Motor neuron (in vitro differentiated cells): ENCODE measurements around the gene MYCN. TPM values are rescaled to one million over a fixed set of nuclear protein-coding genes. Genes with fewer than 3 reads are reported as not detected.

Experiments
- ATAC-seq, 8 experiments: fragments of 200-7000 bp; cut with Tn5 transposase; replicated peaks in 6 of 8; 2 replicates each; pipeline ENCODE4 v1.8.0; 2021; ENCODE audit warnings: mild to moderate bottlenecking in 8 of 8, moderate library complexity in 8 of 8
- H3K27ac ChIP-seq, 2 donors: fragments of 250-450 bp; sonication (Bioruptor Pico); 2 replicates each; pipeline ENCODE4 v1.9.0; 2021; ENCODE audit warnings: antibody characterized with exemption in 2 of 2, mild to moderate bottlenecking in 2 of 2, moderate library complexity in 1 of 2
- H3K4me1 ChIP-seq, 2 donors: fragments of 250-450 bp; sonication (Bioruptor Pico); replicated peaks in 1 of 2; 2 replicates each; pipeline ENCODE4 v1.6.1; 2021; ENCODE audit warnings: antibody characterized with exemption in 2 of 2, mild to moderate bottlenecking in 2 of 2, moderate library complexity in 1 of 2
- H3K4me3 ChIP-seq, 5 donors: fragments of 250-450 bp; sonication (Bioruptor Pico); 2 replicates each; pipeline ENCODE4 v1.9.0; 2021; ENCODE audit warnings: antibody characterized with exemption in 5 of 5, mild to moderate bottlenecking in 5 of 5, moderate library complexity in 4 of 5
- WGBS, 10 experiments: fragments of 450-650 bp; shearing (Covaris generic); methylation state at CpG; one replicate each; pipeline ENCODE4 v1.0.0; 2022; 5-methylcytosine and 5-hydroxymethylcytosine counted together
- in situ Hi-C, 9 experiments: fragments of 400-800 bp; cut with MboI; loops; one replicate each; pipeline ENCODE4 v1.15.0; 2021; ENCODE audit warnings: low sequenced_read_pairs in 9 of 9, low pct_unique_long_range_greater_than_20kb in 2 of 9; ENCODE audit not compliant: unreplicated experiment in 9 of 9
- total RNA-seq, 8 experiments: library from RNA; unstranded; fragments of 300-600 nt; gene quantifications; 2 replicates each; pipeline versions ENCODE4 v1.2.3 to v1.2.4, GENCODE V29; 2022

The MYCN gene
- 10 to 100 TPM in 4 of 8 experiments, 1 to 10 TPM in 1, under 1 TPM in 1, not detected in 2; 0.31 to 55.9 (median 17.9) TPM for total RNA-seq

GRCh38 chr2:15939854-15940660 is at the start of gene MYCN:
TSS of gene MYCN (plus strand) at chr2:15940550. CDS start at chr2:15942065, 1,515 bp downstream.
- WGBS, 10 experiments: 0 to 10% (median 1%) methylated on average over 1 to 15 of the region's 47 CpGs; no CpG with 5 or more reads in 2 of the 10 experiments
- peaks cover 7 to 12% of the 10 kb centered on the region in 2 donors for H3K4me1 ChIP-seq
- peak; percentile 13 to 71 (median 65) for ATAC-seq
- peak within 1 kb of the TSS; percentile 69 for H3K27ac ChIP-seq
- in situ Hi-C loops: loop anchor here (10.0 to 25.0 kb wide), 7 partner anchors 295 to 822 kb away; no protein-coding TSS in a partner anchor
- peak within 1 kb of the TSS; percentile 62 to 84 (median 73) for H3K4me3 ChIP-seq

- 0 to 91% (median 45%) methylated on average over 1 to 5 of the region's 15 CpGs; no CpG with 5 or more reads in 3 of the 10 experiments for WGBS, 10 experiments
- peak in 1 of 8 experiments; percentile 32 for ATAC-seq
- H3K4me1 ChIP-seq: peaks cover 5 to 12% of the 10 kb centered on the region in 2 donors
- in situ Hi-C loops: no loop called here
- no peak overlapping the region for H3K4me3 ChIP-seq
- H3K27ac ChIP-seq: no peak overlapping the region
Observed at GRCh38 chr2:15890936-15891905, 49.1 kb upstream of the MYCN start.

DNA sequence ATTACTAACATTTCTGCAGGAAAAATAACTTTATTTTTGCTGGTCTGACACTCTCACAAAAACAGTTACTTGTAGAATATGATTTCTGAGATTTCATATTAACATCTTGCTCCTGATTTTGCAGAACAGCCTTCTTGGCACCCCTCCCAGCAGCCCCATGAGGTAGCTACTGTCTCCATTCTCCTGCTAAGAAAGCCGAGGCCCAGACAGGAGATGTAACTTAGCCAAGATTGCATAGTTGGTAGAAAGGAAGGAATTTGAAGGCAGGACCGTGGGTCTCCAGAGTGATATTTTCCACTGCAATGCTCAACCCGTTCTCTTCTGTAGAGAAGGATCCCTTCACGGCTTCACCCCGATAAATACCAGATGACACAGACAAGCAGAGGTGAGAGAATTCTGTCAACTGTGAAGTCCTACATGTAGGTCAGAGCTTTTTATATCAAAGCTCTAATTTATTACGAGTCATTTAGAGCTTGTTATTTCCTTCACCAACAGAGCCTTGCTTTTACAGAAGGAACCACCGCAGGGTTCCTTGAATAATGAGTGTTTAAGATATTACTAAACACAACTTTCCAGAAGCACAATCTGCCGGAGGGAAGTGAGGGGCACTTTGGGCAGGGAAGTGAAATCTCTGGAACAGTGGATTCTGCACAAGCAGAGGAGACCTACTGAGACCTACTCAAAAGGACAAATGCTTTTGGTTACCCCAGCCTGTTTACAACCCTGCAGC is 48.0 kb upstream of the MYCN start:
- in situ Hi-C loops: no loop called here
- WGBS, 10 experiments: 14 to 71% (median 61%) methylated on average over 1 to 7 of the region's 8 CpGs; no CpG with 5 or more reads in 2 of the 10 experiments
- H3K4me3 ChIP-seq: no peak overlapping the region
- no peak overlapping the region for H3K27ac ChIP-seq
- peaks cover 5 to 12% of the 10 kb centered on the region in 2 donors for H3K4me1 ChIP-seq
- no peak for ATAC-seq

DNA sequence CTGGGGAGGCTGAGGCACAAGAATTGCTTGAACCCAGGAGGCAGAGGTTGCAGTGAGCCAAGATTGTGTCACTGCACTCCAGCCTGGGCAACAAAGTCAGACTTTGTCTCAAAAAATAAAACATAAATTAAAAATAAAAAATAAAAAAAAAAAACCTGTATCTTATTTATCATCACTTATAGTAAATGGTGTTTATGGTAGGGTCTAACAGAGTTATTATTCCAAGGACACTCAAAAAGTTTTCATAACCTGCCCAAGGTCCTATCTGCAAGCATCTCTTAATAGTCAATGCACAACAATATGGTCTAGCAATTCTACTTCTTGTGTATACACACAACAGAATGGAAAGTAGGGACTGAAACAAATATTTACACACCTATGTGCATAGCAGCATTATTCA is 47.3 kb upstream of the MYCN start:
- Histone ChIP-seq H3K27ac (no peak overlapping the region), H3K4me3 (no peak overlapping the region), H3K4me1 (peaks cover 5 to 12% of the 10 kb centered on the region in 2 donors)
- in situ Hi-C loops: no loop called here
- no peak for ATAC-seq

DNA sequence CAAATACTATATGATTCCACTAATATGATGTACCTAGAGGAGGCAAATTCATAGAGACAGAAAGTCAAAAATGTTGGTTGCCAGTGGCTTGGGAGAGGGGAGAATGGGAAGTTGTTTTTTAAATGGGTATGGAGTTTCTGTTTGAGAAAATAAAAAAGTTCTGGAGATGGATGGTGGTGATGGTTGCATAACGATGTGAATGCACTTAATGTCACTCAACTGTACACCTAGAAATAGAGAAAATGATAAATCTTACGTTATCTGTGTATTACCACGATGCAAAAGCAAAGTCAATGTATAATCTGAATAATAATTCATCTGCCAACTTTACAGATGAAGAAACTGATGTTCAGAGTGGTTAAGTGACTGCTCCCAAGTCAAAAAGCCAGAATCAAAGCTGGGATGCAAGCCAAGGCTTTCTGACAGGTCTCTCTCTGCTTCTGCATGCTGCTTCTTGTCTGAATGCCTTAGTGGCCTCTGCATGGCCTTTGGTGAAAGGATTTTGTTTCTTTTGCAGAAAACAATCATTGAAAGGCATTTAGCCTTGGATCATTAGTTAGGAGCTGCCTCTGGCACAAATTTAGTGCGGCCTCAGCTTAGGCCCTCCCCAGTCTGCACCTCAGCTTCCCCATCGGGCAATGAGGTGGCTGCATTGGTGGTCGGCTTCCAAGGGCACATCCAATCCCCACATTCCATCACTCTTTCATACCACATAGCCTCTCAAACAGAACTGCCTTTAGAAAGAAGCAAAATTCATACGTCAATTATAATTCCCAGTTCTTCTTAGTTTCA is 46.5 kb upstream of the MYCN start:
- peaks cover 5 to 12% of the 10 kb centered on the region in 2 donors for H3K4me1 ChIP-seq
- WGBS, 10 experiments: 6 to 100% (median 32%) methylated on average over 1 to 7 of the region's 7 CpGs; no CpG with 5 or more reads in 1 of the 10 experiments

GRCh38 chr2:15894481-15895144 is 45.7 kb upstream of the MYCN start:
- WGBS, 10 experiments: 17 to 80% (median 53%) methylated on average over 2 to 8 of the region's 8 CpGs
- Histone ChIP-seq H3K27ac (no peak overlapping the region), H3K4me1 (peaks cover 0 to 5% of the 10 kb centered on the region in 2 donors), H3K4me3 (no peak overlapping the region)
- in situ Hi-C loops: no loop called here
- ATAC-seq: no peak

More for the DNA sequence above, 46.5 kb upstream of the MYCN start:
- in situ Hi-C loops: no loop called here
- ATAC-seq: no peak
- H3K27ac ChIP-seq: no peak overlapping the region
- H3K4me3 ChIP-seq: no peak overlapping the region

- H3K4me3 ChIP-seq: no peak overlapping the region
- no peak overlapping the region for H3K27ac ChIP-seq
- H3K4me1 ChIP-seq: peaks cover 0 to 5% of the 10 kb centered on the region in 2 donors
- WGBS, 10 experiments: 0 to 53% (median 36%) methylated on average over 1 to 7 of the region's 7 CpGs
- no peak for ATAC-seq
- in situ Hi-C loops: no loop called here
Observed at GRCh38 chr2:15895615-15896469, 44.5 kb upstream of the MYCN start.

DNA sequence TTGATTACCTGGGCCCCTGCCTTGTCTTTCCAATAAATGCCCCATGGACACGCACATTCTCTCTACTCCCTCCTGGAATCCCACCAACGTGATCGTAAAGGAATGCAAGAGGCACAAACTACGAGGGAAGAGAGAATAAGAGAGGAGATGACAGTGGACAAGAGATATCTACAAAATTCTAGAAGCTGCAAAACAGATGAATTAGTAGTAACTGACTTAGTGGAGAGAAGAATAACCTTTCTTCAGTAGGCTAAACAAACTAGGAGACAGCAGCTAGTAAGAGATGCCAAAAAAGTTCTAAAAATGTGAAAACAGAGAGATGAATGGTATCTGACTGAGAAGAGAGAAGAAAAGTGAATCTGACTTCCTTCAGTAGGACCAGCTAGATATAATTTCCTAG is 43.5 kb upstream of the MYCN start:
- H3K27ac ChIP-seq: no peak overlapping the region
- WGBS, 10 experiments: 33 to 98% (median 89%) methylated on average over 2 to 4 of the region's 4 CpGs
- no peak for ATAC-seq
- no peak overlapping the region for H3K4me3 ChIP-seq
- in situ Hi-C loops: no loop called here
- peaks cover 0 to 5% of the 10 kb centered on the region in 2 donors for H3K4me1 ChIP-seq

GRCh38 chr2:15897431-15898098 is 42.8 kb upstream of the MYCN start:
- Histone ChIP-seq H3K4me1 (peaks cover 0 to 5% of the 10 kb centered on the region in 2 donors), H3K27ac (no peak overlapping the region), H3K4me3 (no peak overlapping the region)
- in situ Hi-C loops: no loop called here
- ATAC-seq: no peak
- 0 to 100% (median 86%) methylated on average over 1 to 4 of the region's 4 CpGs; no CpG with 5 or more reads in 2 of the 10 experiments for WGBS, 10 experiments

DNA sequence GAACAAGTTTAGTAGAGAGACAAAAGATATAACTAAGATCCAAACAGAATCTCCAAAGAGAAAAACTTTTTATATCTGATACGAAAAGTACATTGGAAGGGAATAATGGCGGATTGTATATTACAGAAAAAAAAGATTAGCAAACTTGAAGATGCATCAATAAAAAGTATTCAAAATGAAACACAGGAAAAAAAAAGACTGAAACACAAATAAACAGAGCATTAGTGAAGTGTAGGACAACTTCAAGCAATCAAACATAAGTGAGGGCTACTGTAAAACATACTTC is 41.1 kb upstream of the MYCN start:
- no peak for ATAC-seq
- WGBS, 10 experiments: 5 to 100% (median 94%) methylated on average over 2 of the region's 2 CpGs
- in situ Hi-C loops: no loop called here

More for the DNA sequence above, 41.1 kb upstream of the MYCN start:
- Histone ChIP-seq H3K4me1 (peaks cover 0 to 2% of the 10 kb centered on the region in 2 donors), H3K27ac (no peak overlapping the region), H3K4me3 (no peak overlapping the region)
